Fibroblast of pulmonary artery (primary cell): ENCODE data around the gene MEOX1.

Experiments
- DNase-seq: peaks from one replicate; pipeline ENCODE4 v3.0.0-alpha.2; 2010; ENCODE audit warnings: low read depth
- H3K4me3 ChIP-seq: replicated peaks from 2 replicates; pipeline ENCODE4 v1.5.1; 2011; ENCODE audit warnings: low read depth, mild to moderate bottlenecking, control low read depth, low read length, moderate library complexity
- TF ChIP-seq, protein P1 (sequence below): IDR thresholded peaks from 2 replicates; pipeline ENCODE4 v1.5.1; 2011; ENCODE audit warnings: mild to moderate bottlenecking, control low read depth, low read length, inconsistent platforms; ENCODE audit errors: missing control alignments

MEOX1 gene

DNA sequence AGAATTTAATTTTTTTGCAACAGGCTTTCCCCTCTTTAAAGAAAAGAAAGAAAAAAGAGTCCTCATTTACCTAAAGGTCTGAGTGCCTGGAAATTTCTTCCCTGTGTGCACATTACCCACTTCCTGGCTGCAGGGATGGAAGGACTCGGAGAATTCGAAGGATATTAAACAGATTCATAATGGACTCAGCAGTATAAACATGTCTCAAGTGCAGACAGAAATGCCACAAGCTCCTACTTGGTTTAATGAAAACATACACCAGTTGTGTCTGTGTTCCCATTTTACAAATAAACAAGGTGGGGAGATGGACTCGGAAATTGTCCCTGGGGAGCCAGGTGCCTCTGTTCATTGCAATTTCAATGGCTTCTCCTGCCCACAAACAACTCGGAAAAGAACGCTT, 47.2 kb downstream of the MEOX1 start:
- DNase-seq: no peak
- H3K4me3 ChIP-seq: no peak overlapping the region
- TF ChIP-seq, protein P1, sequence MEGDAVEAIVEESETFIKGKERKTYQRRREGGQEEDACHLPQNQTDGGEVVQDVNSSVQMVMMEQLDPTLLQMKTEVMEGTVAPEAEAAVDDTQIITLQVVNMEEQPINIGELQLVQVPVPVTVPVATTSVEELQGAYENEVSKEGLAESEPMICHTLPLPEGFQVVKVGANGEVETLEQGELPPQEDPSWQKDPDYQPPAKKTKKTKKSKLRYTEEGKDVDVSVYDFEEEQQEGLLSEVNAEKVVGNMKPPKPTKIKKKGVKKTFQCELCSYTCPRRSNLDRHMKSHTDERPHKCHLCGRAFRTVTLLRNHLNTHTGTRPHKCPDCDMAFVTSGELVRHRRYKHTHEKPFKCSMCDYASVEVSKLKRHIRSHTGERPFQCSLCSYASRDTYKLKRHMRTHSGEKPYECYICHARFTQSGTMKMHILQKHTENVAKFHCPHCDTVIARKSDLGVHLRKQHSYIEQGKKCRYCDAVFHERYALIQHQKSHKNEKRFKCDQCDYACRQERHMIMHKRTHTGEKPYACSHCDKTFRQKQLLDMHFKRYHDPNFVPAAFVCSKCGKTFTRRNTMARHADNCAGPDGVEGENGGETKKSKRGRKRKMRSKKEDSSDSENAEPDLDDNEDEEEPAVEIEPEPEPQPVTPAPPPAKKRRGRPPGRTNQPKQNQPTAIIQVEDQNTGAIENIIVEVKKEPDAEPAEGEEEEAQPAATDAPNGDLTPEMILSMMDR: no peak

DNA sequence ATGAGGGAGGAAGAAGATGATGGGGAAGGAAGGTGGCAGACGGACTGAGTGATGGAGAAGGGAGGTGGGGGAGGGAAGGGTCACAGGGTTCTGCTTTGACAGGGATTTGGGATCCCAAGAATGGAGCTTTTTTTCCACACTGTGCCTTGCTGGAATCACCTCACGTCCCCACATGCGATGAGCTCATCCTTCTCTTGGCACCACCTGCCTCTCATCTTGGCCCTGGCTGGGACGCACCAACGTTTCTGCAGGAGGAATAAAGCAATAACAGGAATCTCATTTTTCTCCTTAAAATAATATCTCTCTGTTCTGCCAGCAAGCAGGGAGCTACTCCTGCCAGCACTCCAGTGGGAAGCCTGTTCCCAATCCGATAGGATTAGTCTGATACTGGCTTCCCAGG, 47.8 kb downstream of the MEOX1 start:
- H3K4me3 ChIP-seq: no peak overlapping the region
- TF ChIP-seq, protein P1: no peak
- no peak for DNase-seq

DNA sequence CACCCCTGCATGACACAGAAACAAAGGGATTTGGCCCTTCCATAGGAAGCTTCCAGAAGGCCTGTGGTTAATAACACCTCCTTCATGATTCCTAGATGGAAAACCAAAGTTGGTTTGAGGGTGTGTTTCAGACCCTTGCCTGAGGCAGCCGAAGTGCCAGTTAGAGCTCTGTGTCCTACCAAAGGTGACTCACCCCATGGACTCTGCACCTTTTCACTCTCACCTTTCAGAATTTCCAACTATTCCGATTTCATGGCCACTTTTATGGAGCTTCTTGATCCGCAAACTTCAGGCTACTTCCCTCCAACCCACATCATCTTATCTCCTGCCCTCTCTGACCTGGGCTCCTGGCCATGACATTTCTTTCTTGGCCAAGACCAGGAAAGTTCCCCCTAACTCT, 49.2 kb downstream of the MEOX1 start:
- TF ChIP-seq, protein P1: no peak
- no peak overlapping the region for H3K4me3 ChIP-seq
- no peak for DNase-seq

DNA sequence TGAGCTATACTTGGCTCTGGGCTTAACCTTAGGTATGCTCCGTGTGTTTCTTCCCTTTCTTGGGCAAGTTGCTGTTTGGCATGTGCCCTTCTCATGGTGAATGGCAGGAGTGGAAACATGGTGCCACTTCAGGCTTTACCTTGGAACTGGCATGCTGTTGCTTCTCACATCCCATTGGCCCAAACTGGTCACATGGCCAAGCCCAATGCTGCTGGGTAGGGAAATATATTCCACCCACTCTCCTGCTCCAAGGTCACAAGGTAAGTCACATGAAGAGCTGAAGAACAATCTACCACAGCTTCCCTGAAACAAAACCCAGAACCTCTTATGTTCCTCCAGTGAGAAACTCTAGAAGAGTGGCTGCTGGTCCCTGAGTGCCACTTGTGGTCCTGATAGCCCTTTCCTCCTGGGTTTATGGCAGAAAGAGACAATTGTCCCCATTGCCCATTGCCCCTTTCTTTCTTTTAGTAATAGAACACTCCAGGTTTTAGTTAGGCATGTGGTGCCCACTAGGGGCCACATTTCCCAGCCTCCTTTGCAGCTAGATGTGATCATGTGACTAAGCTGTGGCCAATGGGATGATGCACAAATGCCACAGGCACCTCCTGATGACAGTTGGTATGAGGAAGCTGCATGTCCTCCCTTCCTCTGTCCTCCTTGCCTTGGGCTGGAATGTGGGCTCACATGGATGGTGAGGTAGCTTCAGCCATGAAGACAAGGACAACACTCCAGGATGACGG, 50.3 kb downstream of the MEOX1 start:
- H3K4me3 ChIP-seq: no peak overlapping the region
- DNase-seq: no peak
- TF ChIP-seq, protein P1: no peak

DNA sequence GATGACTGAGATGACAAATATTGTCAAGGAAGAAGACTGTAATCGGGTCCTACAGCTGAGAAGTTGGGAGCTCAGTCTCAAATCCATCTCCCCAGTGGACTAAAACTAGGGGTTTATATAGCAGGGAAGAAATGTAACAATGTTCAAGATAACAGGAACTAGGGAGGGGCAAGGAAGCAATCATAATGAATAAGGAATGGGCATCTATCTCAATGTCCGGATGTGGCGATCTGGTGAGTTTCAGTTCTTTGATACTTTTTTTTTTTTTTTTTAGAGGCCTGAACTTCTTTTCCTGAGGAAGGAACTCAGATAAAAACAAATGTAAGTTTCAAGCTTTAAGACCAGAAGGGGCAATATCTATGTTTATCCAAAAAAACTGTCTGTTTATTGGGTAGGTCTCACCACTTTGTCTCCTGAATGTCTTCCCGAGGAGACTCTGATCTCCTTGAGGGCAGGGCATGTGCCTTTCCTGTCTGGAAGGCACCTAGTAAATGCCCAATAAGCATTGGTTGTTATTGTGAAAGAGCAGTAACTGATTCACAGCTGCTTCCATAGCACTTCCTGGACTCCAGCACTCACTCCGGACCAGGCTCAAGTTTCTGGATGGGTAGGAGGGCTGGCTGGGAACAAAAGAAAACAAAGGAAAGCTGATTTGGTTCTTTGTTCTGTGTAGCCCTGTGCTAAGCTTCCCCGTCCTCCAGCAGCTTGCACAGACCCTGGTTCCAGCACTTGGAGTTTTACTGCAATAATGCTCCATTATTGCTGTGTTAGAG, 51.9 kb downstream of the MEOX1 start:
- TF ChIP-seq, protein P1: no peak
- peak; percentile 53 for DNase-seq
- no peak overlapping the region for H3K4me3 ChIP-seq

DNA sequence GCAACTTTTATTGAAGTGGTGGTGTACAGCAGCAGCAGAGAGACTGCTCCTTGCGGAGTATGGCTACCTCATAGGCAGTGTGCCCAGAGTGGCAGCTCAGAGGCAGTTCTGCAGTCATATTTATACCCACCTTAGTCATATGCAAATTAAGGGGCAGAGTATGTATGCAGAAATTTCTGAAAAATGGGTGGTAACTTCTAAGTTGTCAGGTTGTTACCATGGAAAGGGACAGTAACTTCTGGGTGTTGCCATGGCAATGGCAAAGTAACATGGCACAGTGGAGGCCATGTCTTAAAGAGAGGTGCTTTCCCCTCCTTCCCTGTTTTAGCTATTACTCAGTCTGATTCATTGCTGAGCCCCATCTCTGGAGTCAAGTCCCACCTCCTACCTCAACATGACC, 53.4 kb downstream of the MEOX1 start:
- DNase-seq: peak; percentile 26
- TF ChIP-seq, protein P1: no peak
- H3K4me3 ChIP-seq: no peak overlapping the region
